Spleen (tissue), 7 donors: ENCODE data around the gene RAB6A.

ENCODE experiments used
- CTCF ChIP-seq, 11 experiments: fragments of 200-600 bp in 7 of 11; fragments of 450-650 bp in 4 of 11; sonication (generic) in 4 of 11; IDR thresholded peaks in 8 of 11; conservative IDR thresholded peaks in 3 of 11; 1 replicate in 7 of 11; 2 replicates in 4 of 11; pipeline versions ENCODE4 v1.4.0 to v1.8.0; 2016 to 2021; ENCODE audit warnings: antibody characterized with exemption in 11 of 11, inconsistent platforms in 4 of 11, mild to moderate bottlenecking in 1 of 11
- POLR2A ChIP-seq, 3 donors: fragments of 450-650 bp; IDR thresholded peaks; one replicate each; pipeline ENCODE4 v1.5.1; 2017; ENCODE audit warnings: antibody characterized with exemption in 3 of 3, mild to moderate bottlenecking in 1 of 3
- POLR2AphosphoS5 ChIP-seq, 3 donors: sonication (generic); formaldehyde crosslinking; IDR thresholded peaks; one replicate each; pipeline ENCODE4 v1.5.1; 2017; ENCODE audit warnings: antibody characterized with exemption in 3 of 3
- donor health status: DM: no; HTN: no; CAD: no; lungs with moderate emphysema.
- donor health status: DM: no; HTN: no; CAD: no.
- donor health status: DM: no; HTN: no; CAD: no.

GRCh38 chr11:73784080-73784634, 23.3 kb upstream of the RAB6A start:
- TF ChIP-seq CTCF (IDR thresholded peaks at IDR 0.05 in 8 of 11, conservative IDR thresholded peaks at IDR 0.05 in 3 of 11) (no peak), POLR2A (IDR thresholded peaks at IDR 0.05) (no peak), POLR2AphosphoS5 (IDR thresholded peaks at IDR 0.05) (no peak)
